ENCODE data around the gene FYN. TPM values are rescaled to one million over a fixed set of nuclear protein-coding genes. Genes with fewer than 3 reads are reported as not detected.

FYN gene
- total and polyA plus RNA-seq, 4 experiments from 2014 or later: 338 to 713 (median 564) TPM

GRCh38 chr6:111810294-111811131, 62.7 kb downstream of the FYN start:
- peaks cover 72 to 95% (median 83%) of the 10 kb centered on the region in 4 donors for H3K4me1 Mint-ChIP-seq
- Histone ChIP-seq H3K27me3 (ENCODE audit: insufficient read depth, low read length) (no peaks in the 10 kb centered on the region), H3K36me3 (ENCODE audit: insufficient read depth, low read length) (no peaks in the 10 kb centered on the region), H3K4me3 (ENCODE audit: low read length in 2 of 2) (no peak overlapping the region), H3K9me3 (ENCODE audit: control insufficient read depth in 1 of 2, low read length in 2 of 2) (no peaks in the 10 kb centered on the region), H3K27ac (ENCODE audit: low read depth, low read length) (peak overlapping the region; percentile 29), H3K4me1 (ENCODE audit: insufficient read depth, low read length) (peaks cover 97% of the 10 kb centered on the region)
- peaks cover 27 to 44% of the 10 kb centered on the region in 2 donors for H3K36me3 Mint-ChIP-seq
- DNase-seq: peak in 3 of 5 donors; percentile 40 to 45 (median 42)
- peak overlapping the region; percentile 83 to 95 (median 94) for H3K27ac Mint-ChIP-seq
- ChIA-PET CTCF (ENCODE audit: partially characterized antibody) (interaction anchor here (0.9 to 1.5 kb wide), 6 partner anchors 10 to 57 kb away, joined by 3 to 4 read pairs (median 3); no protein-coding TSS in a partner anchor), POLR2A (ENCODE audit: partially characterized antibody) (interaction anchor here (0.8 to 2.3 kb wide), 8 partner anchors 14 to 63 kb away, joined by 3 to 13 read pairs (median 4); partner anchors contain the start of gene FYN)
- H3K4me3 Mint-ChIP-seq: peak overlapping the region; percentile 43 to 86 (median 68)
- no peaks in the 10 kb centered on the region for H3K9me3 Mint-ChIP-seq
- no peaks in the 10 kb centered on the region for H3K27me3 Mint-ChIP-seq
- intact Hi-C loops (cut with micrococcal nuclease): loop anchor here (2.0 kb wide), 2 partner anchors 14 to 16 kb away; no protein-coding TSS in a partner anchor

GRCh38 chr6:111809766-111810165, 63.5 kb downstream of the FYN start:
- H3K27me3 Mint-ChIP-seq: no peaks in the 10 kb centered on the region
- intact Hi-C loops (cut with micrococcal nuclease): loop anchor here (2.0 kb wide), 2 partner anchors 15 kb away; no protein-coding TSS in a partner anchor
- H3K36me3 Mint-ChIP-seq: peaks cover 27 to 42% of the 10 kb centered on the region in 2 donors
- H3K9me3 Mint-ChIP-seq: no peaks in the 10 kb centered on the region
- ChIA-PET POLR2A (ENCODE audit: partially characterized antibody) (interaction anchor here (1.2 to 1.6 kb wide), 3 partner anchors 8 to 14 kb away, joined by 3 to 7 read pairs (median 5); no protein-coding TSS in a partner anchor), CTCF (ENCODE audit: partially characterized antibody) (interaction anchor here (1.4 kb wide), 1 partner anchor 41 kb away, joined by 4 read pairs; no protein-coding TSS in a partner anchor)
- H3K9me3 ChIP-seq (ENCODE audit: control insufficient read depth in 1 of 2, low read length in 2 of 2): no peaks in the 10 kb centered on the region
- H3K4me3 Mint-ChIP-seq: peak overlapping the region in 6 of 8 donors; percentile 63 to 76 (median 68)
- no peaks in the 10 kb centered on the region for H3K36me3 ChIP-seq (ENCODE audit: insufficient read depth, low read length)
- H3K27me3 ChIP-seq (ENCODE audit: insufficient read depth, low read length): no peaks in the 10 kb centered on the region
- H3K4me3 ChIP-seq (ENCODE audit: low read length in 2 of 2): no peak overlapping the region
- peaks cover 77 to 96% (median 85%) of the 10 kb centered on the region in 4 donors for H3K4me1 Mint-ChIP-seq
- peak overlapping the region; percentile 83 to 95 (median 94) for H3K27ac Mint-ChIP-seq
- peaks cover 97% of the 10 kb centered on the region for H3K4me1 ChIP-seq (ENCODE audit: insufficient read depth, low read length)
- DNase-seq: no peak
- peak overlapping the region; percentile 29 for H3K27ac ChIP-seq (ENCODE audit: low read depth, low read length)

GRCh38 chr6:111809264-111809663, 64.0 kb downstream of the FYN start:
- ChIA-PET CTCF (ENCODE audit: partially characterized antibody) (interaction anchor here (0.8 to 1.4 kb wide), 2 partner anchors 40 to 99 kb away, joined by 3 to 4 read pairs; no protein-coding TSS in a partner anchor), POLR2A (ENCODE audit: partially characterized antibody) (interaction anchor here (1.0 to 1.6 kb wide), 5 partner anchors 9 to 61 kb away, joined by 3 to 7 read pairs (median 3); no protein-coding TSS in a partner anchor)
- DNase-seq: no peak
- Mint-ChIP-seq H3K27ac (peak overlapping the region; percentile 79 to 99 (median 90)), H3K27me3 (no peaks in the 10 kb centered on the region), H3K9me3 (no peaks in the 10 kb centered on the region), H3K4me3 (peak overlapping the region in 1 of 8 donors; percentile 28), H3K36me3 (peaks cover 27 to 42% of the 10 kb centered on the region in 2 donors), H3K4me1 (peaks cover 81 to 100% (median 90%) of the 10 kb centered on the region in 4 donors)
- Histone ChIP-seq H3K9me3 (ENCODE audit: control insufficient read depth in 1 of 2, low read length in 2 of 2) (no peaks in the 10 kb centered on the region), H3K27ac (ENCODE audit: low read depth, low read length) (peak overlapping the region; percentile 10), H3K36me3 (ENCODE audit: insufficient read depth, low read length) (no peaks in the 10 kb centered on the region), H3K4me3 (ENCODE audit: low read length in 2 of 2) (no peak overlapping the region), H3K4me1 (ENCODE audit: insufficient read depth, low read length) (peaks cover 100% of the 10 kb centered on the region), H3K27me3 (ENCODE audit: insufficient read depth, low read length) (no peaks in the 10 kb centered on the region)
- intact Hi-C loops (cut with micrococcal nuclease): no loop called here

GRCh38 chr6:111808493-111808892, 64.8 kb downstream of the FYN start:
- ChIA-PET POLR2A (ENCODE audit: partially characterized antibody) (interaction anchor here (1.0 to 1.6 kb wide), 4 partner anchors 10 to 62 kb away, joined by 3 to 7 read pairs (median 4); no protein-coding TSS in a partner anchor), CTCF (ENCODE audit: partially characterized antibody) (interaction anchor here (0.8 to 1.4 kb wide), 2 partner anchors 39 to 98 kb away, joined by 3 to 4 read pairs; no protein-coding TSS in a partner anchor)
- no peak overlapping the region for H3K4me3 ChIP-seq (ENCODE audit: low read length in 2 of 2)
- no peaks in the 10 kb centered on the region for H3K9me3 ChIP-seq (ENCODE audit: control insufficient read depth in 1 of 2, low read length in 2 of 2)
- peaks cover 21 to 36% of the 10 kb centered on the region in 2 donors for H3K36me3 Mint-ChIP-seq
- H3K27me3 ChIP-seq (ENCODE audit: insufficient read depth, low read length): no peaks in the 10 kb centered on the region
- peaks cover 80 to 100% (median 90%) of the 10 kb centered on the region in 4 donors for H3K4me1 Mint-ChIP-seq
- DNase-seq: peak; percentile 43 to 77 (median 58)
- H3K27ac Mint-ChIP-seq: peak overlapping the region; percentile 1 to 99 (median 90)
- H3K4me3 Mint-ChIP-seq: peak overlapping the region in 4 of 8 donors; percentile 28 to 64 (median 40)
- peak overlapping the region; percentile 33 for H3K27ac ChIP-seq (ENCODE audit: low read depth, low read length)
- intact Hi-C loops (cut with micrococcal nuclease): no loop called here
- H3K4me1 ChIP-seq (ENCODE audit: insufficient read depth, low read length): peaks cover 100% of the 10 kb centered on the region
- H3K27me3 Mint-ChIP-seq: no peaks in the 10 kb centered on the region
- no peaks in the 10 kb centered on the region for H3K9me3 Mint-ChIP-seq
- no peaks in the 10 kb centered on the region for H3K36me3 ChIP-seq (ENCODE audit: insufficient read depth, low read length)

GRCh38 chr6:111806561-111807497, 66.4 kb downstream of the FYN start:
- H3K4me3 ChIP-seq (ENCODE audit: low read length in 2 of 2): no peak overlapping the region
- no peak for DNase-seq
- H3K27ac ChIP-seq (ENCODE audit: low read depth, low read length): peak overlapping the region; percentile 77
- CTCF ChIA-PET (ENCODE audit: partially characterized antibody): interaction anchor here (1.0 to 5.0 kb wide), 7 partner anchors 11 to 204 kb away, joined by 3 to 21 read pairs (median 5); no protein-coding TSS in a partner anchor
- Mint-ChIP-seq H3K9me3 (no peaks in the 10 kb centered on the region), H3K4me1 (peaks cover 76 to 100% (median 87%) of the 10 kb centered on the region in 4 donors), H3K4me3 (peak overlapping the region in 5 of 8 donors; percentile 36 to 67 (median 59)), H3K27me3 (no peaks in the 10 kb centered on the region), H3K27ac (peak overlapping the region; percentile 94 to 99 (median 96)), H3K36me3 (peaks cover 19 to 35% of the 10 kb centered on the region in 2 donors)
- no peaks in the 10 kb centered on the region for H3K9me3 ChIP-seq (ENCODE audit: control insufficient read depth in 1 of 2, low read length in 2 of 2)
- H3K27me3 ChIP-seq (ENCODE audit: insufficient read depth, low read length): no peaks in the 10 kb centered on the region
- H3K4me1 ChIP-seq (ENCODE audit: insufficient read depth, low read length): peaks cover 100% of the 10 kb centered on the region
- POLR2A ChIA-PET (ENCODE audit: partially characterized antibody): interaction anchor here (0.9 to 2.5 kb wide), 12 partner anchors 8 to 97 kb away, joined by 3 to 14 read pairs (median 5); partner anchors contain the start of gene FYN
- no peaks in the 10 kb centered on the region for H3K36me3 ChIP-seq (ENCODE audit: insufficient read depth, low read length)
- intact Hi-C loops (cut with micrococcal nuclease): no loop called here

- intact Hi-C loops (cut with micrococcal nuclease): no loop called here
- POLR2A ChIA-PET (ENCODE audit: partially characterized antibody): interaction anchor here (0.8 to 3.0 kb wide), 19 partner anchors 8 to 183 kb away, joined by 3 to 14 read pairs (median 5); partner anchors contain the start of gene FYN
- H3K4me1 ChIP-seq (ENCODE audit: insufficient read depth, low read length): peaks cover 100% of the 10 kb centered on the region
- peaks cover 5% of the 10 kb centered on the region for H3K36me3 ChIP-seq (ENCODE audit: insufficient read depth, low read length)
- H3K4me3 ChIP-seq (ENCODE audit: low read length in 2 of 2): no peak overlapping the region
- peak overlapping the region; percentile 77 for H3K27ac ChIP-seq (ENCODE audit: low read depth, low read length)
- H3K27me3 ChIP-seq (ENCODE audit: insufficient read depth, low read length): no peaks in the 10 kb centered on the region
- Mint-ChIP-seq H3K4me1 (peaks cover 71 to 98% (median 85%) of the 10 kb centered on the region in 4 donors), H3K27me3 (no peaks in the 10 kb centered on the region), H3K36me3 (peaks cover 24 to 32% of the 10 kb centered on the region in 2 donors), H3K27ac (peak overlapping the region; percentile 94 to 99 (median 96)), H3K9me3 (no peaks in the 10 kb centered on the region), H3K4me3 (peak overlapping the region in 7 of 8 donors; percentile 40 to 67 (median 59))
- no peaks in the 10 kb centered on the region for H3K9me3 ChIP-seq (ENCODE audit: control insufficient read depth in 1 of 2, low read length in 2 of 2)
- DNase-seq: no peak
- CTCF ChIA-PET (ENCODE audit: partially characterized antibody): interaction anchor here (0.8 to 5.0 kb wide), 12 partner anchors 10 to 237 kb away, joined by 3 to 21 read pairs (median 6); no protein-coding TSS in a partner anchor
Observed at GRCh38 chr6:111806165-111806547, 67.1 kb downstream of the FYN start.
